DOHH2 (cell line): Measurements from ENCODE around the gene DMD.
"Not testable (repeated sequence)": the region's sequence is repeated elsewhere in the genome, so short reads cannot be mapped to it uniquely, and the experiment has no call there.

Experiments used
- EZH2phosphoT487 ChIP-seq: fragments of 200-600 bp; sonication (generic); IDR thresholded peaks from 2 replicates; pipeline ENCODE4 v1.6.1; 2017; ENCODE audit warnings: borderline replicate concordance, mild to moderate bottlenecking, antibody characterized with exemption, low read length, moderate library complexity, mixed read lengths
- TF ChIP-seq, protein P1 (sequence below): fragments of 200-600 bp; sonication (generic); IDR thresholded peaks from one replicate; pipeline ENCODE4 v1.5.1; 2014; ENCODE audit warnings: antibody characterized with exemption, mild to moderate bottlenecking, low read depth, low read length; ENCODE audit not compliant: poor library complexity, severe bottlenecking

DNA sequence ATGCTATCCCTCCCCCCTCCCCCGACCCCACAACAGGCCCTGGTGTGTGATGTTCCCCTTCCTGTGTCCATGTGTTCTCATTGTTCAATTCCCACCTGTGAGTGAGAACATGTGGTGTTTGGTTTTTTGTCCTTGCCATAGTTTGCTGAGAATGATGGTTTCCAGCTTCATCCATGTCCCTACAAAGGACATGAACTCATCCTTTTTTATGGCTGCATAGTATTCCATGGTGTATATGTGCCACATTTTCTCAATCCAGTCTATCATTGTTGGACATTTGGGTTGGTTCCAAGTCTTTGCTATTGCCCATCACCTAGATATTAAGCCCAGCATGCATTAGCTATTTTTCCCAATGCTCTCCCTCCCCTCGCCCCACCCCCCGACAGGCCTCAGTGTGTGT, 1627.5 kb downstream of the DMD start:
- TF ChIP-seq, protein P1, sequence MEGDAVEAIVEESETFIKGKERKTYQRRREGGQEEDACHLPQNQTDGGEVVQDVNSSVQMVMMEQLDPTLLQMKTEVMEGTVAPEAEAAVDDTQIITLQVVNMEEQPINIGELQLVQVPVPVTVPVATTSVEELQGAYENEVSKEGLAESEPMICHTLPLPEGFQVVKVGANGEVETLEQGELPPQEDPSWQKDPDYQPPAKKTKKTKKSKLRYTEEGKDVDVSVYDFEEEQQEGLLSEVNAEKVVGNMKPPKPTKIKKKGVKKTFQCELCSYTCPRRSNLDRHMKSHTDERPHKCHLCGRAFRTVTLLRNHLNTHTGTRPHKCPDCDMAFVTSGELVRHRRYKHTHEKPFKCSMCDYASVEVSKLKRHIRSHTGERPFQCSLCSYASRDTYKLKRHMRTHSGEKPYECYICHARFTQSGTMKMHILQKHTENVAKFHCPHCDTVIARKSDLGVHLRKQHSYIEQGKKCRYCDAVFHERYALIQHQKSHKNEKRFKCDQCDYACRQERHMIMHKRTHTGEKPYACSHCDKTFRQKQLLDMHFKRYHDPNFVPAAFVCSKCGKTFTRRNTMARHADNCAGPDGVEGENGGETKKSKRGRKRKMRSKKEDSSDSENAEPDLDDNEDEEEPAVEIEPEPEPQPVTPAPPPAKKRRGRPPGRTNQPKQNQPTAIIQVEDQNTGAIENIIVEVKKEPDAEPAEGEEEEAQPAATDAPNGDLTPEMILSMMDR, result not testable (repeated sequence)
- TF ChIP-seq EZH2phosphoT487, result not testable (repeated sequence)
